ENCODE data around the gene SPNS3. TPM values are rescaled to one million over a fixed set of nuclear protein-coding genes. Genes with fewer than 3 reads are reported as not detected.

Gene SPNS3
- total RNA-seq, 8 experiments from 2014 or later, result 0.05 to 0.66 (median 0.49) TPM; not detected in 4

GRCh38 chr17:4512156-4513112 lies 78.7 kb downstream of the SPNS3 start:
- ATAC-seq (replicated peaks in 6 of 8), result peak in 3 of 8 experiments; percentile 7 to 23 (median 8)
- peaks cover 0 to 9% of the 10 kb centered on the region in 2 donors for H3K4me1 ChIP-seq (replicated peaks in 1 of 2)
- H3K27ac ChIP-seq, result no peak overlapping the region
- 49 to 79% (median 54%) methylated on average over 3 to 9 of the region's 31 CpGs; no CpG with 5 or more reads in 7 of the 10 experiments for WGBS, 10 experiments
- H3K4me3 ChIP-seq, result no peak overlapping the region
- in situ Hi-C loops (cut with MboI; ENCODE audit: low pct_unique_long_range_greater_than_20kb in 2 of 9, low sequenced_read_pairs in 9 of 9, unreplicated experiment in 9 of 9), result no loop called here

- H3K4me3 ChIP-seq, result no peak overlapping the region
- peaks cover 0 to 9% of the 10 kb centered on the region in 2 donors for H3K4me1 ChIP-seq (replicated peaks in 1 of 2)
- peak in 2 of 8 experiments; percentile 2 to 21 for ATAC-seq (replicated peaks in 6 of 8)
- H3K27ac ChIP-seq, result no peak overlapping the region
- in situ Hi-C loops (cut with MboI; ENCODE audit: low pct_unique_long_range_greater_than_20kb in 2 of 9, low sequenced_read_pairs in 9 of 9, unreplicated experiment in 9 of 9), result no loop called here
- 0 to 83% (median 78%) methylated on average over 1 to 6 of the region's 24 CpGs; no CpG with 5 or more reads in 6 of the 10 experiments for WGBS, 10 experiments
These were observed 79.6 kb downstream of the SPNS3 start for GRCh38 chr17:4513113-4514032.

- Histone ChIP-seq H3K4me1 (replicated peaks in 1 of 2) (peaks cover 3 to 12% of the 10 kb centered on the region in 2 donors), H3K4me3 (no peak overlapping the region), H3K27ac (no peak overlapping the region)
- peak in 3 of 8 experiments; percentile 3 to 16 (median 4) for ATAC-seq (replicated peaks in 6 of 8)
- 60 to 100% (median 64%) methylated on average over 1 to 4 of the region's 7 CpGs; no CpG with 5 or more reads in 7 of the 10 experiments for WGBS, 10 experiments
- in situ Hi-C loops (cut with MboI; ENCODE audit: low pct_unique_long_range_greater_than_20kb in 2 of 9, low sequenced_read_pairs in 9 of 9, unreplicated experiment in 9 of 9), result no loop called here
These were observed 80.5 kb downstream of the SPNS3 start for GRCh38 chr17:4514206-4514605.

- no peak for ATAC-seq (replicated peaks in 6 of 8)
- 83 to 100% methylated on average over 1 of the region's 11 CpGs; no CpG with 5 or more reads in 8 of the 10 experiments for WGBS, 10 experiments
- Histone ChIP-seq H3K4me3 (no peak overlapping the region), H3K4me1 (replicated peaks in 1 of 2) (peaks cover 8 to 16% of the 10 kb centered on the region in 2 donors), H3K27ac (no peak overlapping the region)
- in situ Hi-C loops (cut with MboI; ENCODE audit: low pct_unique_long_range_greater_than_20kb in 2 of 9, low sequenced_read_pairs in 9 of 9, unreplicated experiment in 9 of 9), result no loop called here
These were observed 81.0 kb downstream of the SPNS3 start for GRCh38 chr17:4514779-4515178.

- Histone ChIP-seq H3K27ac (no peak overlapping the region), H3K4me1 (replicated peaks in 1 of 2) (peaks cover 15 to 23% of the 10 kb centered on the region in 2 donors), H3K4me3 (no peak overlapping the region)
- ATAC-seq (replicated peaks in 6 of 8), result no peak
- 80 to 100% (median 100%) methylated on average over 1 to 2 of the region's 5 CpGs; no CpG with 5 or more reads in 7 of the 10 experiments for WGBS, 10 experiments
- in situ Hi-C loops (cut with MboI; ENCODE audit: low pct_unique_long_range_greater_than_20kb in 2 of 9, low sequenced_read_pairs in 9 of 9, unreplicated experiment in 9 of 9), result no loop called here
These were observed 81.8 kb downstream of the SPNS3 start for GRCh38 chr17:4515501-4515900.

GRCh38 chr17:4516735-4517134 lies 83.0 kb downstream of the SPNS3 start:
- Histone ChIP-seq H3K4me1 (replicated peaks in 1 of 2) (peaks cover 26 to 32% of the 10 kb centered on the region in 2 donors), H3K27ac (no peak overlapping the region), H3K4me3 (no peak overlapping the region)
- WGBS, 10 experiments, result 35 to 100% (median 86%) methylated on average over 3 to 10 of the region's 11 CpGs; no CpG with 5 or more reads in 1 of the 10 experiments
- ATAC-seq (replicated peaks in 6 of 8), result no peak
- in situ Hi-C loops (cut with MboI; ENCODE audit: low pct_unique_long_range_greater_than_20kb in 2 of 9, low sequenced_read_pairs in 9 of 9, unreplicated experiment in 9 of 9), result no loop called here

- ATAC-seq (replicated peaks in 6 of 8), result peak in 5 of 8 experiments; percentile 2 to 35 (median 8)
- peaks cover 40% of the 10 kb centered on the region in 2 donors for H3K4me1 ChIP-seq (replicated peaks in 1 of 2)
- no peak overlapping the region for H3K4me3 ChIP-seq
- WGBS, 10 experiments, result 80 to 100% (median 100%) methylated on average over 1 to 2 of the region's 10 CpGs; no CpG with 5 or more reads in 7 of the 10 experiments
- in situ Hi-C loops (cut with MboI; ENCODE audit: low pct_unique_long_range_greater_than_20kb in 2 of 9, low sequenced_read_pairs in 9 of 9, unreplicated experiment in 9 of 9), result no loop called here
- peak overlapping the region in 1 of 2 donors; percentile 30 for H3K27ac ChIP-seq
These were observed 85.2 kb downstream of the SPNS3 start for GRCh38 chr17:4518901-4519300.

- Histone ChIP-seq H3K4me1 (replicated peaks in 1 of 2) (peaks cover 40% of the 10 kb centered on the region in 2 donors), H3K27ac (peak overlapping the region in 1 of 2 donors; percentile 30), H3K4me3 (no peak overlapping the region)
- in situ Hi-C loops (cut with MboI; ENCODE audit: low pct_unique_long_range_greater_than_20kb in 2 of 9, low sequenced_read_pairs in 9 of 9, unreplicated experiment in 9 of 9), result no loop called here
- ATAC-seq (replicated peaks in 6 of 8), result peak; percentile 50 to 80 (median 68)
- no CpG with 5 or more reads among the region's 14 CpGs for WGBS, 10 experiments
These were observed 85.6 kb downstream of the SPNS3 start for GRCh38 chr17:4519361-4519788.

GRCh38 chr17:4520060-4520893 lies 86.5 kb downstream of the SPNS3 start:
- ATAC-seq (replicated peaks in 6 of 8), result peak in 4 of 8 experiments; percentile 7 to 27 (median 24)
- H3K27ac ChIP-seq, result peak overlapping the region in 1 of 2 donors; percentile 33
- H3K4me3 ChIP-seq, result no peak overlapping the region
- H3K4me1 ChIP-seq (replicated peaks in 1 of 2), result peaks cover 35 to 40% of the 10 kb centered on the region in 2 donors
- 45 to 90% (median 73%) methylated on average over 2 to 4 of the region's 19 CpGs; no CpG with 5 or more reads in 3 of the 10 experiments for WGBS, 10 experiments
- in situ Hi-C loops (cut with MboI; ENCODE audit: low pct_unique_long_range_greater_than_20kb in 2 of 9, low sequenced_read_pairs in 9 of 9, unreplicated experiment in 9 of 9), result no loop called here

GRCh38 chr17:4520894-4521600 lies 87.3 kb downstream of the SPNS3 start:
- ATAC-seq (replicated peaks in 6 of 8), result peak; percentile 15 to 35 (median 24)
- H3K4me1 ChIP-seq (replicated peaks in 1 of 2), result peaks cover 35 to 40% of the 10 kb centered on the region in 2 donors
- 80 to 100% (median 90%) methylated on average over 1 to 7 of the region's 8 CpGs; no CpG with 5 or more reads in 1 of the 10 experiments for WGBS, 10 experiments
- H3K4me3 ChIP-seq, result no peak overlapping the region
- in situ Hi-C loops (cut with MboI; ENCODE audit: low pct_unique_long_range_greater_than_20kb in 2 of 9, low sequenced_read_pairs in 9 of 9, unreplicated experiment in 9 of 9), result no loop called here
- peak overlapping the region in 1 of 2 donors; percentile 41 for H3K27ac ChIP-seq

GRCh38 chr17:4522661-4523060 lies 88.9 kb downstream of the SPNS3 start:
- Histone ChIP-seq H3K4me3 (no peak overlapping the region), H3K4me1 (replicated peaks in 1 of 2) (peaks cover 35 to 40% of the 10 kb centered on the region in 2 donors), H3K27ac (peak overlapping the region; percentile 23 to 40)
- in situ Hi-C loops (cut with MboI; ENCODE audit: low pct_unique_long_range_greater_than_20kb in 2 of 9, low sequenced_read_pairs in 9 of 9, unreplicated experiment in 9 of 9), result no loop called here
- no peak for ATAC-seq (replicated peaks in 6 of 8)
- WGBS, 10 experiments, result 0 to 100% (median 61%) methylated on average over 1 to 5 of the region's 6 CpGs; no CpG with 5 or more reads in 6 of the 10 experiments

Data from motor neuron (in vitro differentiated cells).